VCaP (cell line): ENCODE data around the gene WDPCP.
"Not testable (repeated sequence)": the region's sequence is repeated elsewhere in the genome, so short reads cannot be mapped to it uniquely, and the experiment has no call there.

Source experiments
- H3K27ac ChIP-seq: fragments of 450-650 bp; 2 replicates; pipeline ENCODE4 v1.5.1; 2017
- CTCF ChIP-seq: fragments of 450-650 bp; conservative IDR thresholded peaks from 2 replicates; pipeline ENCODE4 v1.5.1; 2017; ENCODE audit warnings: mild to moderate bottlenecking, moderate library complexity

Gene WDPCP

GRCh38 chr2:63300835-63301234, 287.4 kb downstream of the WDPCP start:
- no peak for TF ChIP-seq CTCF
- no peak overlapping the region for H3K27ac ChIP-seq

GRCh38 chr2:63287956-63288355, 300.3 kb downstream of the WDPCP start:
- no peak for TF ChIP-seq CTCF
- H3K27ac ChIP-seq, result no peak overlapping the region

GRCh38 chr2:63286520-63286919, 301.8 kb downstream of the WDPCP start:
- H3K27ac ChIP-seq, result not testable (repeated sequence)

GRCh38 chr2:63283273-63283672, 305.0 kb downstream of the WDPCP start:
- peak overlapping the region; percentile 23; the same call in 1 of the 2 replicates for H3K27ac ChIP-seq
- no peak for TF ChIP-seq CTCF

- no peak overlapping the region for H3K27ac ChIP-seq
- TF ChIP-seq CTCF, result no peak
These were observed 315.7 kb downstream of the WDPCP start for GRCh38 chr2:63272560-63272959.

- no peak for TF ChIP-seq CTCF
- no peak overlapping the region for H3K27ac ChIP-seq
These were observed 317.6 kb downstream of the WDPCP start for GRCh38 chr2:63270717-63271116.

- TF ChIP-seq CTCF, result no peak
- H3K27ac ChIP-seq, result no peak overlapping the region
These were observed 319.3 kb downstream of the WDPCP start for GRCh38 chr2:63268946-63269345.

GRCh38 chr2:63261137-63261621, 327.1 kb downstream of the WDPCP start:
- no peak for TF ChIP-seq CTCF

More at GRCh38 chr2:63261137-63261621, 327.1 kb downstream of the WDPCP start:
- H3K27ac ChIP-seq, result no peak overlapping the region
